ENCODE results near the gene GARIN5B.

DNA sequence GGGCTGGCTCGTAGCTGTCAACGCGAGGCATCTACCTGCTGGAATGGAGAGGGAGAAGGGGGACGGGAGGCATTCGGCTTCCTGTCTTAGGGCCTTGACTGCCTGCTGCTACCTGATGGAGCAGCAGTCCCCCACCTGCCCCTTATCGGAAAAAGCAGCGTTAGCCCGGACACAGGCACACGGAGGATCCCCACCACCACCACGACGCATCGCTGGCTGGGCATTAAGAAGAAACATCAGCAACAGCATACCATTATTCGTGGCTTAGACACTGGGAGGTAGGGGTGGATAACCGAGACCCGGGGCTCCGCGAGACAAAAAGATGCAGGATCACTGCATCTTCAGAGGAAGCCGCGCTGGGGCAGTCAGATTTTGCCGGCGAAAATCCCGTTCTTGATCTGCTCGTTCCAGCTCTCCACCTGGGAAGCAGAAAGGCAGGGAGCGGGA, 9.7 kb downstream of the GARIN5B start:
- TF ChIP-seq, protein P1, sequence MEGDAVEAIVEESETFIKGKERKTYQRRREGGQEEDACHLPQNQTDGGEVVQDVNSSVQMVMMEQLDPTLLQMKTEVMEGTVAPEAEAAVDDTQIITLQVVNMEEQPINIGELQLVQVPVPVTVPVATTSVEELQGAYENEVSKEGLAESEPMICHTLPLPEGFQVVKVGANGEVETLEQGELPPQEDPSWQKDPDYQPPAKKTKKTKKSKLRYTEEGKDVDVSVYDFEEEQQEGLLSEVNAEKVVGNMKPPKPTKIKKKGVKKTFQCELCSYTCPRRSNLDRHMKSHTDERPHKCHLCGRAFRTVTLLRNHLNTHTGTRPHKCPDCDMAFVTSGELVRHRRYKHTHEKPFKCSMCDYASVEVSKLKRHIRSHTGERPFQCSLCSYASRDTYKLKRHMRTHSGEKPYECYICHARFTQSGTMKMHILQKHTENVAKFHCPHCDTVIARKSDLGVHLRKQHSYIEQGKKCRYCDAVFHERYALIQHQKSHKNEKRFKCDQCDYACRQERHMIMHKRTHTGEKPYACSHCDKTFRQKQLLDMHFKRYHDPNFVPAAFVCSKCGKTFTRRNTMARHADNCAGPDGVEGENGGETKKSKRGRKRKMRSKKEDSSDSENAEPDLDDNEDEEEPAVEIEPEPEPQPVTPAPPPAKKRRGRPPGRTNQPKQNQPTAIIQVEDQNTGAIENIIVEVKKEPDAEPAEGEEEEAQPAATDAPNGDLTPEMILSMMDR (IDR thresholded peaks at IDR 0.05), result no peak
- TF ChIP-seq POLR2A (IDR thresholded peaks at IDR 0.05), result no peak

All from uterus (tissue), 2 donors.